SJSA1 (cell line): ENCODE data around the gene IL22. TPM values are rescaled to one million over a fixed set of nuclear protein-coding genes. Genes with fewer than 3 reads are reported as not detected.

Source experiments
- DNase-seq, 2 experiments: peaks; one replicate each; pipeline ENCODE4 v3.0.0-alpha.2; 2015 to 2020; ENCODE audit warnings: low spot score in 2 of 2, low read depth in 1 of 2
- H3K27ac ChIP-seq: fragments of 250-450 bp; sonication (Bioruptor Pico); 2 replicates; pipeline ENCODE4 v1.5.1; 2020; ENCODE audit warnings: mild to moderate bottlenecking, moderate library complexity
- H3K27me3 ChIP-seq: fragments of 250-450 bp; sonication (Bioruptor Pico); replicated peaks from 2 replicates; pipeline ENCODE4 v1.5.1; 2020; ENCODE audit warnings: mild to moderate bottlenecking, moderate library complexity
- H3K36me3 ChIP-seq: fragments of 250-450 bp; sonication (Bioruptor Pico); 2 replicates; pipeline ENCODE4 v1.5.1; 2020; ENCODE audit warnings: mild to moderate bottlenecking
- H3K4me1 ChIP-seq: fragments of 250-450 bp; sonication (Bioruptor Pico); replicated peaks from 2 replicates; pipeline ENCODE4 v1.6.1; 2021; ENCODE audit warnings: mild to moderate bottlenecking
- H3K4me3 ChIP-seq: fragments of 250-450 bp; sonication (Bioruptor Pico); 2 replicates; pipeline ENCODE4 v1.5.1; 2020; ENCODE audit warnings: mild to moderate bottlenecking
- H3K9me3 ChIP-seq: fragments of 250-450 bp; sonication (Bioruptor Pico); replicated peaks from 2 replicates; pipeline ENCODE4 v1.5.1; 2020; ENCODE audit warnings: mild to moderate bottlenecking
- total RNA-seq: library from RNA; depleted of rRNA; stranded (reverse); fragments of >200 nt; shearing (Covaris generic); gene quantifications from 2 replicates; pipeline ENCODE4 v1.2.3, GENCODE V29; 2014

IL22 gene
- total RNA-seq, 1 experiment from 2014 or later: not detected

DNA sequence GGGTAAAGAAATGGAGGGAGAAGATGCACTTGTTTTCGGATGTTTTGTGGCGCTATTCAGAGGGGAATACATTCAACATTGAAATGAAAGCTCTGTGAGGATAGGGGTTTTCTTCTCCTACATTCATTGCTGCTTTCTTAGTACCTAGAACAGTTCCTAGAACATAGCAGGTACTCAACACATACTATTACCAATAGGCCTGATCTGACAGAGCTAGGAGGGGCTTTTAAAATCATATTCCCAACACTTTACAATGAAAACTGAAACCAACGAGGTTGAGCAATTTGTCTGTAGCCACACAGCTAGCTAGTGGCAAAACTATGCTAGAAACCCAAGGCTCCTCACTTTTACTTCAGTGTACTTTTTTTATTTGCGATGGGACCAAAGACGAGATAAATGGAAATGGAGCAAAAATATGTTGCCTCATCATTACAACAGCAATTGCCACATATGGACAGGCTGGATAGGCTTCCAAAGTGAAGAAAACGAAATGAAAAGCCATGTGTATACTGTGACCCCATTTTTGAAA, 23.1 kb upstream of the IL22 start:
- DNase-seq: no peak
- Histone ChIP-seq H3K9me3 (no peaks in the 10 kb centered on the region), H3K27ac (no peak overlapping the region), H3K4me3 (no peak overlapping the region), H3K4me1 (no peaks in the 10 kb centered on the region), H3K36me3 (no peaks in the 10 kb centered on the region), H3K27me3 (no peaks in the 10 kb centered on the region)

- no peaks in the 10 kb centered on the region for H3K4me1 ChIP-seq
- H3K9me3 ChIP-seq: no peaks in the 10 kb centered on the region
- H3K4me3 ChIP-seq: no peak overlapping the region
- DNase-seq: no peak
- H3K27me3 ChIP-seq: no peaks in the 10 kb centered on the region
- H3K27ac ChIP-seq: no peak overlapping the region
- H3K36me3 ChIP-seq: no peaks in the 10 kb centered on the region
These were observed 19.3 kb upstream of the IL22 start for GRCh38 chr12:68272732-68273131.

DNA sequence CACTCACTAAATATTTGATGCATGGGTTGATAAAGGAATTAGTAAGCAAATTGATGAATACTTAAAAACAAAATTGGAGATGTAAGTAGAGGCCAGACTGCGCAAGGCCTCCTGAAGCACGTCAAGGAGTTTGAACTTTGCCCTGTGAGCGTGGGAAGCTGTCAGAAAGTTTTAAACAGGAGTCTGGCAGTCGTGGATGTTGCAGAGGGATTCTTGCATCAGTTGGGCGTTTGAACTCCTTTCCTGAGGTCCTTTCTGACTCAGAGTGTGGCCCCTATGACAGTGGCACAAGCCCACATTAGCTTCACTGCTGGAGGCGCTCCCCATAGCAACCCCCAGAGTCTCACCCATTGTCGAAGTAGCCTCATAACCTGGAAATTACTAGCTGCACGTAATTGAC, 17.9 kb upstream of the IL22 start:
- Histone ChIP-seq H3K4me1 (no peaks in the 10 kb centered on the region), H3K27me3 (no peaks in the 10 kb centered on the region), H3K27ac (no peak overlapping the region), H3K4me3 (no peak overlapping the region), H3K36me3 (no peaks in the 10 kb centered on the region), H3K9me3 (no peaks in the 10 kb centered on the region)
- no peak for DNase-seq

GRCh38 chr12:68270358-68270757, 17.0 kb upstream of the IL22 start:
- no peak for DNase-seq
- Histone ChIP-seq H3K4me3 (no peak overlapping the region), H3K9me3 (no peaks in the 10 kb centered on the region), H3K36me3 (no peaks in the 10 kb centered on the region), H3K27ac (no peak overlapping the region), H3K27me3 (no peaks in the 10 kb centered on the region), H3K4me1 (no peaks in the 10 kb centered on the region)

DNA sequence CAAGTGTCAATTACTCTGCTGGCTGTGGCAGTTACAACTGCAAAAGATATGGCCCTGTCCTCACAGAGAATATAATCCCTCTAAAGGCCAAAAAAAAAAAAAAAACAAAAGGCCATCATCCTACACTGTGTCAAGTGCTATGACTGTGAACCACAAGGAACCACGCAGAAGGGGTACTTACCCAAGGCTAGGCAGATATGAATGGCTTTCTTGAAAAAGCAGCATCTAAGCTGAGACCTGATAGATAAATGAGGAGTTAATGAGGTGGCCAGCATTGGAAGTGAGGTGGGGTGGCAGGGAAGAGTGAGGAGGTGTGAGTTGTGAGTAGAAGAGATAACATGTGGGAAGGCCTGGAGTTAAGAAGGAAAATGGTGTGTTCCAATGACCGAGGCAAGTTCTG, 16.4 kb upstream of the IL22 start:
- H3K27ac ChIP-seq: no peak overlapping the region
- DNase-seq: no peak
- H3K9me3 ChIP-seq: no peaks in the 10 kb centered on the region
- H3K27me3 ChIP-seq: no peaks in the 10 kb centered on the region
- H3K4me3 ChIP-seq: no peak overlapping the region
- no peaks in the 10 kb centered on the region for H3K36me3 ChIP-seq
- H3K4me1 ChIP-seq: no peaks in the 10 kb centered on the region

DNA sequence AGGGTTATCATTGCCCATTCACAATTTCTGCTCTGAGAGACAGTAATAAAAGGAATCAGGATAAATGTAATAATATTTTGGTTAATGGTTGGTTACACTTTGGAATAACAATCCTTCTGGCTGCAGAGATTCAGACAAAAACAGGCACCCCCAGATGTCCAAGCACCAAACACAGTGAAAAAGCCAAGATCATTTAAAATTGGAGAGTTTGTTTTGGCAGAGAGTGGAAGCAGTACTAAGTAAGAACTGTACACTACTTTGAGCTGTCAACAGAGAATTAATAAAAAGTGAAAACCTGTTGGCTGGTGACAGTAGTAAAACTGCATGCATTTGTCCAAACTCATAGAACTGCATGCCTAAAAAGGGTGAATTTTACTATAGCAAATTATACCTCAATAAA, 15.6 kb upstream of the IL22 start:
- no peaks in the 10 kb centered on the region for H3K27me3 ChIP-seq
- no peak overlapping the region for H3K27ac ChIP-seq
- H3K4me1 ChIP-seq: no peaks in the 10 kb centered on the region
- no peaks in the 10 kb centered on the region for H3K9me3 ChIP-seq
- no peaks in the 10 kb centered on the region for H3K36me3 ChIP-seq
- H3K4me3 ChIP-seq: no peak overlapping the region
- DNase-seq: no peak

DNA sequence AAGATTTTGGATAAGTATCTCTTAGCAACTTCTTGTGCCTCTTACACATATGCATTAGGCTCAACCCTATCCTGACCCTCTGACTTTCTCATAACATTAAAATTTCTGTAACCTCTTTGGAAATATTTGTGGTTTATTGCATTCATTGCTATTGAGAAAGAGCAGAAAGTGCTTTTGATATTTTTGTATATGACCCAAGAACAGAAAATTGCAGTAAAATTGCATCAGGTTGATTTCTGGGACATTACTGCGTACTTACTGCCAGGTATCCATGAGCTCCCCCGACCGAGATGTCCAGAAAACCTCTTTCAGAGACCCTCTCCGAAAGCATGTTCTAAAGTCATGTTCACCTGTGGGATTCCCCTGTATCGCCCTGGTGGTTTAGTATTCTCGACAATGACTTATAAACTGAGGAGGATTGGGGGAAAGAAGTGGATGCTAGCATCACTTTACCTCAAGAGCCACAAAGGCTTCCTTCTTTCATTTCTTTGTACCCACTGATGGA, 14.5 kb upstream of the IL22 start:
- no peak overlapping the region for H3K4me3 ChIP-seq
- no peak overlapping the region for H3K27ac ChIP-seq
- no peak for DNase-seq
- H3K4me1 ChIP-seq: no peaks in the 10 kb centered on the region
- no peaks in the 10 kb centered on the region for H3K27me3 ChIP-seq
- no peaks in the 10 kb centered on the region for H3K36me3 ChIP-seq
- H3K9me3 ChIP-seq: no peaks in the 10 kb centered on the region

DNA sequence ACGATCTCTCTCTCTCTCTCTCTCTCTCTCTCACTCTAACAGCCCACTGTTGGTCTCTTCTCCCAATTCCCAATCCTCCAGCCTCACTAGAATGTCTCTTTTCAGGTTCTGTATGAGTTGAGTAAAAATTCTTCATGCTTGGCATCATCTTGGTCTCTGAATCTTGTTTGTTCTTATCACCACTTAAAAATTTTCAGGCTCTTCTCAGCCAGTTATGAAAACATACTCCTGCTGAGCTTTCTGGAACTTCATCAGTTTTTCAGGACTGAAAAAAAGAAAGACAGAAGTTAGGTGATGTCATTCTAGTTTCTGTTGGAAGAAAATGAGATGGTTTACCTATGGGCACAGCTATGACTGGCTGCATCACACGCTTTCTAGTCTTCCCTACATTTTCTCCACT, 11.5 kb upstream of the IL22 start:
- Histone ChIP-seq H3K9me3 (no peaks in the 10 kb centered on the region), H3K36me3 (no peaks in the 10 kb centered on the region), H3K27me3 (no peaks in the 10 kb centered on the region), H3K4me1 (no peaks in the 10 kb centered on the region), H3K4me3 (no peak overlapping the region), H3K27ac (no peak overlapping the region)
- DNase-seq: no peak

DNA sequence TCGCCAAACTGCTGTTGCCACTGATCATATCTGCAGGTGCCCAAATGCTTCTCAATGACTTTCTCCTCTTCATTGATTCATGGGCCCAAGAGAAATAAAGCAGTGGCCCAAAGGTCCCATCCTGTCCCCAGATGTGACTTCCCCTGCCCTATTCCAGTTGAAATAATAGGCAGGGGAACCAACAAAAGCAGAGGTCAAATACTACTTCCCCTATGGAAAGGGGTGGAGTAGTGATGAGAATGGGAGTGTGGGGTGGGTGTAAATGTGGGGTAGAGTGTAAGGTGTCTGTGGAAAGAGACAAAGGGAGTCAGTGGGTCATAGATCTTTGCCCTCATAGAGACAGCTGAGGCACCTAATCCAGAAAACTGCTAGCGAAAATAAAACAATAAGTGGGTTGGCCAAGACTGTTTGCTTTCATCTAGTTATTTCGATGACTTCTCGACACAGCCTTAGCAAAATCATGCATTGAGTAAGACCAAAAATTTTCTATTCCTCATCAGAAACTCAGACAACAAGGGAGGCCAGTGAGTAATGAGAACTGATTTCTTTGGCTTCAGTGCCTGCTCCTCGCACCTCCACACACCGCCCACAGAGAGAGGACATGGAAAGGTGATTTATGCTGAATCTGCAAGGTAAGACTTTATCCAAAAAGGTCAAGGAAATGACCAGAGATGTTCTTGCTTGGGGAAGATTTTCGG, 10.9 kb upstream of the IL22 start:
- Histone ChIP-seq H3K27ac (no peak overlapping the region), H3K4me1 (no peaks in the 10 kb centered on the region)
- DNase-seq: no peak

DNA sequence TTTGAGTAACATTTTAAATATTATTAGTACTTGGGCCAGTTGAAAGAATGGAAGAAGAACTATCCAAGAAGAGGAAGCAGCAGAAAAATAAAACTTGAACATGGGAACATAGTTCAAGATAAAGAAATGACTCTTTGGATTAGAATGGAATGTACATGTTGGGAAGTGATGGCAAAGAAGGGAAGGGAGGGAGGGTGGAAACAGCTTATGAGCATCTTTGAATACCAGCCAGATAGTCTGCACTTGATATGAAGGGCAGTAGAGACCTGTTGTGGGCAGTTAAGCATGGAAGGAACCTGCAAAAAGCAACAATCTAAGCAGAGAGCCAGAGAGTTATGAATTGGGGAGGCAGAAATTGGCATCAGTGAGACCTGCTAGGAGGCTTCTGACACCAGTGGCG, 10.0 kb upstream of the IL22 start:
- Histone ChIP-seq H3K4me3 (no peak overlapping the region), H3K4me1 (no peaks in the 10 kb centered on the region), H3K27me3 (no peaks in the 10 kb centered on the region), H3K27ac (no peak overlapping the region), H3K9me3 (no peaks in the 10 kb centered on the region), H3K36me3 (no peaks in the 10 kb centered on the region)
- no peak for DNase-seq

More for the DNA sequence above, 10.9 kb upstream of the IL22 start:
- Histone ChIP-seq H3K9me3 (no peaks in the 10 kb centered on the region), H3K4me3 (no peak overlapping the region), H3K27me3 (no peaks in the 10 kb centered on the region), H3K36me3 (no peaks in the 10 kb centered on the region)

- Histone ChIP-seq H3K4me3 (no peak overlapping the region), H3K9me3 (no peaks in the 10 kb centered on the region), H3K4me1 (no peaks in the 10 kb centered on the region), H3K27me3 (no peaks in the 10 kb centered on the region), H3K27ac (no peak overlapping the region), H3K36me3 (no peaks in the 10 kb centered on the region)
- DNase-seq: no peak
These were observed 8.5 kb upstream of the IL22 start for GRCh38 chr12:68261896-68262295.

DNA sequence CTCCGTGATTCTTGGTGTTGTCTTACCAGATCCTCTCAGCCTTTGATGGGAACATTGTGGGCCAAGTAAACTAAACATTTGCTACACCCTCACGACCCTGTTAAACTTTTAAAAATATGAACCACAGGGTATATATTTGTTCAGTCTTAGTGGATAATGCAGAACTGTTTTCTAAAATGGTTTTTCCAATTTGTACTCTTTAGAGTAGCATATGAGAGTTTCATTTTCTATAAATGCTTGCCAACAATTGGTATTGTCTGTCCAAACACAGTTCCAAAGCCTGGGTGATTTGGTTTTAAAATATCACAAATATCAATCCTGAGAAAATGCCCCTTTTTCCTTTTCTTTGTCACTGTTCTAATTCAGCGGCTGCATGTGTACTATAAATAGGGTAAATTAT, 6.7 kb upstream of the IL22 start:
- no peak for DNase-seq
- Histone ChIP-seq H3K36me3 (no peaks in the 10 kb centered on the region), H3K27me3 (no peaks in the 10 kb centered on the region), H3K4me3 (no peak overlapping the region), H3K4me1 (no peaks in the 10 kb centered on the region), H3K9me3 (no peaks in the 10 kb centered on the region), H3K27ac (no peak overlapping the region)

DNA sequence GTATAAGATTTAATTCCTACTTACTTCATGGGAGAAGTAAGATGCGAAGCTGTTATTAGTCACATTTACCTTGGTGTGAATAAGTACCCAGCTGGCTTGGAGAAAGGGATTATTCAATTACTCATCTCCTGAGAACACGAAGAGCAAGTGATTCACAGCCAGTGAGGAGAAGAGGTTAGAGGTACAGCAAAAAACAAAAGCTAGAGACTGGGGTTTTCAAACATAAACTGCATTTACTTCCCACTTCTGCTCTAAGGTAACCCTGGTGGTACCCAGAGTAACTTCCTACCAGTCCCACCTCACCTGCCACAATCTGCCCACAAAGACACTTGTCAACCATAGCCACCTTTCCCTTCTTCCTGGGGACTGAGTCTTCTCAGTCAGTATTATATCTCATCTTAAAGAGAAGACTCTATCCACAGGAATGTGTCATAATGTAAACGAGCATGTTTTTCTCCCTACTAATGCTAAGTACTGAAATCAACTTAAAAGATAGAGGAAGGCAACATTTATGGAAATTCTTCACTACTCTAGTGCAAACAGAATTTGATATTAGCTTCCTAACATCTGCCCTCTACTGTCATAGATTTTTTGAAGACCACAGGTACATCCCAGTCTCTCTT, 6.0 kb upstream of the IL22 start:
- H3K27ac ChIP-seq: no peak overlapping the region

GRCh38 chr12:68252077-68252476, 1.3 kb downstream of the IL22 start:
- no peak for DNase-seq
- Histone ChIP-seq H3K27me3 (no peaks in the 10 kb centered on the region), H3K36me3 (no peaks in the 10 kb centered on the region), H3K4me1 (no peaks in the 10 kb centered on the region), H3K4me3 (no peak overlapping the region), H3K9me3 (no peaks in the 10 kb centered on the region), H3K27ac (no peak overlapping the region)

More for the DNA sequence above, 6.0 kb upstream of the IL22 start:
- Histone ChIP-seq H3K4me1 (no peaks in the 10 kb centered on the region), H3K4me3 (no peak overlapping the region), H3K36me3 (no peaks in the 10 kb centered on the region), H3K27me3 (no peaks in the 10 kb centered on the region), H3K9me3 (no peaks in the 10 kb centered on the region)
- no peak for DNase-seq
